ENCODE measurements around the gene ULK2. TPM values are rescaled to one million over a fixed set of nuclear protein-coding genes. Genes with fewer than 3 reads are reported as not detected.
"Not testable (repeated sequence)": the region's sequence is repeated elsewhere in the genome, so short reads cannot be mapped to it uniquely, and the experiment has no call there.

ULK2 gene
- polyA plus RNA-seq, 3 donors: 26.0 to 33.1 (median 32.5) TPM

DNA sequence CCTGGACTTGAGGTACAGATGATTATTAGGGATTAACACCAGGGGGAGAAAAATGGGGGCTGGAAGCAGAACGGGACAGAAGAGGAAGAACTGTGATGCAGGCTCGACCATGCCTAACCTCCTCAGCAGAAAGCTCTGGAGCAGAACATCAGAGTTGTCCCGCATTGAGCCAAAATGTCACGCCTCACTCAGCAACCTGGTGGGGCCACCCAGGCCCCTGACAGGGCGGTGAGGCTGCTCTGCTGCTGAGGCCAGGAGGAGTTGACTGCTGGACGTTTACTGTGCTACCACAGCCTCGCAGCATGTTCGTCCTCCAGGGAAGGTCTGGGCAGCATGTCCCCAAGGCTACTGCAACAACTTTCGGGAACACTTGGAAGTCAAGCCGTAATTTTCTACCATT is 6.5 kb upstream of the ULK2 start:
- no peak for DNase-seq

DNA sequence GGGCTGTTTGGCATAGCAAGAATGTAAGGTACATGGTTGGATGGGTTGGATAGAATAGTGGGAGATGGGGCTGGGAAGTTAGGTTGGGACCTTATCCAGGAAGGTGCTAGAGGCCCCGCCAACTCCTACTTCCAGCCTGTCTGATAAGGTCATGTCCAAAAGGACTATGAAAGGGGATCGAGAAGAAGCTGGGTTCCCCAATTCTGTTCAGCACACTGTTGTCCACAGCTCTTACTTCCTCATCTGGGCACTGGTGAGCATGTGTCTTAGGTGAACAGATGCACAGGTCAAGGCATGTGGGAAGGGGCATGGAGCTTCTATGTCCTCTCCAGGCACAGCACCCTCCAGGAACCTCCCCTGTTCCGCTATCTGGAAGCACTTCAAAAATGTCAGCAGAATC is 5.6 kb upstream of the ULK2 start:
- DNase-seq: no peak

DNA sequence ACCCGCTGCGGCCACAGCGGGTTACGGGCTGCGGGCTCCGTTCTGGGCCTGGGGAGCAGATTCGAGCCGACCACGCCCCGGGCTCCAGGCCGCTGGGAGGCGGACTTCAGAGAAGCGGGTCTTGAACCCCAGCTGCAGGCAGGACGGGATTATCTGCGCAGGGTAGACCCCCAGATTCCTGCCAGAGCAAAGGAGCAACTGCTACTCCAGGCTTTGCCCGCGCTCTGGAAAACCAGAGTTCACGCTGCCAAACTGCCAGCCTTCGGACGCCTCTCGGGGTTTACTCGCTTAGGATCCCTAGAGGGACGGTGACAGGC is 301 bp upstream of the ULK2 start:
- no peak for DNase-seq

DNA sequence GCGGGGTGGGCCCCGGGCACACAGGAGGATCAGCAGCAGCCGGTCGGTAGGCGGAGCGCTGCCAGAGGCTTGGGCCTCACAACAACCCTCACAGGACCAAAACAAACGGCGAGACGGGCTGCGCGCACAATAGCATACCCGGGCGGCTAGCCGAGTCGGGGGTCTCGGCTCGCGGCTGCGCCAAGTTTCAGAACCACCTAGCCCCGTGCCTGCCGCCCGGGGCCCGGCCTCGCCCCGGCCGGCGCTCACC is 732 bp downstream of the ULK2 start:
- DNase-seq: peak; percentile 69

DNA sequence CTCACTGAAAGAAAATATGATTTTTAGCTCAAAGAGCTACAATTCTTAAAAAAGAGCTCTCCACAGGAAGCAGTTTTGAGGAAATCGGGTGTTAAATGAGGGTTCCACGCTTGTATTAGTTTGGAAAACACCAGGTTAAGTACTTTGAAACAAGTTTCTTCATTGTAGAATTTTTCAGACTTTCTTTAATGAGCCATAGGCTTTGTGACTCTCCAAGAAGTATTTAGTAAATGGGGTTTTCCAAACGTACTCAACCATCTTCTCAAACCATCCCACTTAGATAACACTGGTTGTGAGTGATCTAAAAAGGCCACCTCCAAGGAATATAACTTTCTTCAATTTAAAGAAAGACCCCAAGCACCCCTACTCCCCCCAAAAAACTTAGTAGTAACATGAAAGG is 2.7 kb downstream of the ULK2 start:
- DNase-seq: no peak

DNA sequence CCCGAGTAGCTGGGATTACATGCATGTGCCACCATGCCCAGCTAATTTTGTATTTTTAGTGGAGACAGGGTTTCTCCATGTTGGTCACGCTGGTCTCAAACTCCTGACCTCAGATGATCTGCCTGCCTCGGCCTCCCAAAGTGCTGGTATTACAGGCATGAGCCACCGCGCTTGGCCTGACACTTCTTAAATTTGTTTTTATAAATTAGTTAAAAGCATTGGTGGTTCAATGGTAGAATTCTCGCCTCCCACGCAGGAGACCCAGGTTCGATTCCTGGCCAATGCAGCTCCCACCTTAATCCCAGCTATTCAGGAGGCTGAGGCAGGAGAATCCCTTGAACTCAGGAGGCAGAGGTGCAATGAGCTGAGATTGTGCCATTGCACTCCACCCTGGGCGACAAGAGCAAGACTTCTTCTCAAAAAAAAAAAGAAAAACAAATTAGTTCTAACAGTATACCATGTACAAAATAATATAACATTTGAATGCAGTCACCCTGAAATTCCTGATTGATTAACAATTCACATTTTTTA is 7.0 kb downstream of the ULK2 start:
- not testable (repeated sequence) for DNase-seq

DNA sequence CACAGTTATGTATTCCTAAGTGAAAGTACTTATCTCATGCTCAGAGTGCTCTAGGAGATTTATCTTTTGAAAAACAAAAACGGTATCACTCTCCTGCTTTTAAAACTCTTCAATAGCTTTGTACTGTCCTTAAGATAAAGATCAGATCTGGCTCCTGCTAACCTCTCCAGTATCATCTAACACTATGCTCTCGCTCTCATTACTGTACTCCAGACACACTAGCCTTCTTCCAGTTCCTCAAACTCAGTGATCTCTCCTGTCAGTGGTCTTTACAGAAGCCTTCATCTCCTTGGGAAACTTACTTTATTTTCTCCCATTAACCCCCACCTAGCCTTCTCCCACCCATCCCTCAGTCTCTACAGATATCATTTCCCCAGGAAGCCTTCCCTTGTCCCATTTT is 10.1 kb downstream of the ULK2 start:
- no peak for DNase-seq

DNA sequence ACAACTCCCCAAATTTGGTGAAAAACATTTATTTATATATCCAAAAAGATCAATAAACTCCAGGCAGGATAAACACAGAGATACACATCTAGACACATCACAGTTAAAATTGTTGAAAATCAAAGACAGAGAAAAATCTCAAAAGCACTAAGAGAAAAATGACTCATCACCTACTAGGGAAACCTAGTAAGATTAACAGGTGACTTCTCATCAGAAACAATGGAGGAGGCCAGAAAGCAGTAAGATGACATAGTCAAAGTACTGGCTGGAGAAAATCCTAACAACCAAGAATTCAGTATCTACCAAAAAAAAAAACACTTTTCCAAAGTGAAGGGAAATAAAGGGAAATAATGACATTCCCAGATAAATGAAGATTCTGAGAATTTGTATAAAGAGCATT is 33.8 kb downstream of the ULK2 start:
- no peak for DNase-seq

DNA sequence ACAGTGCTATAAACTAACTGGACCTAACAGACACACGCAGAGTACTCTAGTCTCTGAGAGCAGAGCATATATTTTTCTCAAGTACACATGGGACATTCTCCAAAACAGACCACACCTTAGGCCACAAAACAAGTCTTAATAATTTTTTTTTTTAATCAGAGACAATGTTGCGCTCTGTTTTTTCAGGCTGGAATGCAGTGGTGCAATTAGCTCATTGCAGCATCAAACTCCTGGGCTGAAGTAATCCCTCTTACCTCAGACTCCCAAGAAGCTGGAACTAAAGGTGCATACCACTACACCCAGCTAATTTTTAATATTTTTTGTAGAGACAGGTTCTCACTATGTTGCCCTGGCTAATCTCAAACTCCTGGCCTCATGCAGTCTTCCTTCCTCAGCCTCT is 37.7 kb downstream of the ULK2 start:
- DNase-seq: no peak

DNA sequence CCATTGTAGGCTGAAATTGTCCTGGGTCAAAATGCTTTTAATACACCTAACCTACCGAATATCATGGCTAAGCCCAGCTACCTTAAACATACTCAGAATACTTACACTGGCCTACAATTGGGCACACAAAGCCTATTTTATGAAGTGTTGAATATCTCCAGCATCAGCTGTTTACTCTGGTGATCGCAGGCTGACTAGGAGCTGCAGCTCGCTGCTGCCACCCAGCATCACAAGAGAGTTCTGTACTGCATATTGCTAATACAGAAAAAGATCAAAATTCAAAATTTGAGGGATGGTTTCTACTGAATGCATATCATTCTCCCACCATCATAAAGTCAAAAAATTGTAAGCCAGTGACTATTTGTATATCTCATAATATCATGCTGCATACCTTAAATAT is 55.3 kb downstream of the ULK2 start:
- DNase-seq: no peak

DNA sequence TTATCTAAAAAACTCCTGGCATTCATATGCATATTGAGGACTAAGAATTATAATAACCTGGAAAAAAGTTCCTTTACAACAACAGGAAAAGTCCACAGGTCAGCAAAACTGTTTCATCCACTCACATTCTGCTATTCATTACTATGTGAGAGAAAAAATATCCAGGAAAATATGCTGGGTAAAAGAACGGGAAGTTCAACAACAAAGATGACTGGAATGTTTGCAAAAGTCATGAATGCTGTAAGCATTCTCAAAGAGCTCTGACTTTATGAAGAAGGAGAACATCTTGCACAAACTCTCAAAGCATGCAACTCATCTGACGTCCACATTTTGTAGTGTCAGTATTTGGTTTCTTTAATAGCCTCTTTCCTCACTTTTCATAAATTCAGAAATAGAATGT is 62.7 kb downstream of the ULK2 start:
- peak; percentile 66 for DNase-seq

DNA sequence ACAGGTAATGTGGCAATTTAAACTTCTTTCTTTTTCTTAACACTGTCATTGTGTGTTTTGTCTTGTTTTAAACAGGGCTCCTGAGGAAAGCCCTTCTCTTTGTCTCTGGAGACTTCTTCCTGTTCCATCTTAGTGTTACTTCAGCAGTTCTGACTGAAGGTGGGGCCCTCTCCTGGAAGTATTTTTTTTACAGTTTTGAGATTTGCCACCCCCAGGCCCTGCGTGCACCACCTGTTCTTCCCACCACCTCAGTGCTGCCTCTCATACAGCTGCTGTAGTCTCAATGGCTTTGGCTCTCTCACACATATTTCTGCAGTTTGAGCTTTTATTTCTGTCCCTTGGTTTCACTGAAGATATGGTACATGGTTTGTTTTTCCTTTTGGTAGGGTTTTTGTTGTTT is 67.2 kb downstream of the ULK2 start:
- DNase-seq: no peak

DNA sequence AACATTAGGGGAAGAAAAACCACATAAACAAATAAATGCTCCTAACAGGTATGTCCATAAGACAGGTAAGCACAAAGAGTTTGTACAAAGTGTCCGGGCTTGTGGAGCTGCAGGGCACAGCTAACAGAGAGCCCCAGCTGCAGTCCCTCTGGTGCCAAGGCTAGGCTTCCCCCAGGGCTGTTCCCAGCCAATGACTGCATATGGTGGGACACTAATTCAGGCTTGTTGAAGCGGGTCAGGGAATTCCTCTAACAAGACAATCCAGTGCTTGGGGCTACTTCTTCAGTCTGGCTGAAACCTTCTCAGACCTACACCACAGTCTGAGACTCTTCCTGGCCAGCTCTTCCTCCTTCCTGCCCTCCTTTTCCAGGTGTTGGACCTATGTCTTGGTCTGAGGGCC is 67.9 kb downstream of the ULK2 start:
- no peak for DNase-seq

DNA sequence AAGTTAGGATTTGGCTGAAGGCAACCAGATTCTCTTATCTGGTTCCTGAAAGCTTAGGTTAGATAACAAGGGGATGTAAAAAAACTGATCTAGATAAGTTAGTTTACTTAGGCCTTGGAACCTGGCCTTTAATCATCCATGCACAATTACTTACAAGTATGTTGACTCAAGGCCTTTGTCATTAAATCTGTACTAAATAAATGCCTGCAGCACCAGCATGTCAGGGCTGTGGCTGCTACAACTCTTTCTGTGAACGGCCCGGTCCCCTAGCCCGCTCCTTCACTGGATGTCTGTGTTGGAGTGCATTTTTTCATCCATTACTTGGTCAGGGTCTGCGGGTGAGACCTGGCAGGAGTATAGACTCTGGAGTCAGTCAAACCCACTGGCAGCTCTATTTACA is 71.3 kb downstream of the ULK2 start:
- no peak for DNase-seq

DNA sequence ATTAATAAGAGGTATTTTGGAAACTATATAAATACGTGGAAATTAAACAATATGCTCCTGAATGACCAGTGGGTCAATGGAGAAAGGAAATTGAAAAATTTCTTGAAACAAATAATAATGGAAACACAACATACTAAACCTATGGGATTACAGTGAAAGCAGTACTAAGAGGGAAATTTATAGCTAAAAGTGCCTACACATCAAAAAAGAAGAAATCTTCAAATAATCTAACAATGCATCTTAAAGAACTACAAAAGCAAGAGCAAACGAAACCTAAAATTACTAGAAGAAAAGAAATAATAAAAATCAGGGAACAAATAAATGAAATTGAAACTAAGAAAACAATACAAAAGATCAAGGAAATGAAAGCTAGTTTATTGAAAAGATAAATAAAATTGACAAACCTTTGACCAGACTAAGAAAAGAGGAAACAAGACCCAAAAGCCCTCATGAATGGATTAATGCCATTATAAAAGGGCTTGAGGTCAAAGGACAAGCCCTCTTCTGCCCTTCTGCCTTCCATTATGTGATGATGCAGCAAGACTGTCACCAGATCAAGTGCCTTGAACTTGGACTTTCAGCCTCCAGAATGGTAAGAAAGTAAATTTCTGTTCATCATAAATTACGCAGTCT is 75.7 kb downstream of the ULK2 start:
- DNase-seq: no peak

DNA sequence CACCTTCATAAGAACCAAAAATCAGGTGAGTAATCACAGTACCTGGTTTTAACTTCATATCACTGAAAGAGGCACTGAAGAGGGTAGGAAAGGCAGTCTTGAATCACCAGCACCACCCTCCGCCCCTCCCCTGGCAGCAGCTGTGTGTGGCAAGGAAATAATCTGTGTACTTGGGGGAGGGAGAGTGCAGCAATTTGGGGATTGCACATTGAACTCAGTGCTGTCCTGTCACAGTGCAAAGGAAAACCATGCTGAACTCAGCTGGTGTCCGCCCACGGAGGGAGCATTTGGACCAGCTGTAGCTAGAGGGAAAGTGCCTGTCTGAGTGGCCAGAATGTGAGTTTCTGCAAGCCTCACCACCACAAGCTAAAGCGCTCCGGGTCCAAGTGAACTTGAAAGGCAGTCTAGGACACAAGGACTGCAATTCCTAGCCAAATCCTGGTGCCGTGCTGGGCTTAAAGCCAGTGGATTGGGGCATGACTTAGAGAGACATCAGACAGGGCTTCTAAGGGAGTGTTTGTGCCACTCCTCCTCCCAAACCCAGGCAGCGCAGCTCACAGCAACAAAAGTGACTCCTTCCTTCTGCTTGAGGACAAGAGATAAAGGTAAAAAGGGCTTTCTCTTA is 79.9 kb downstream of the ULK2 start:
- DNase-seq: no peak

DNA sequence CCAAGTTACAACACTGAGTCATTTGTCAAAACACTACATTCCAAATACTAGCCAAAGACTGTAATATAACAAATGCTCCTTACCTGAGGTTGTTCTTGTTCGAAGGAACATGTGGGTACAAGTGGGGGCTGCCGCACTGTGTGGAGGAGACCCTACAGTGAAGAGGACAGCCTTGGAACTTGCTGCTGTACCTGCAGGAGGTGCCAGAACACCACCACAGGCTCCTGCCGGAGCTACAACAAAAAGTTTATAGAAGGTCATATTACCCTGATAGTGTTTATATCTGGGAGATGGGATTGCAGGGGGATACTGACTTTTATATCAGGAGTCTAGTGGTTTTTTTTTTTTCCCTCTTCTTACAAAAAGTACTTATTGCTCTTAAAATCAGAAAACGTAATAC is 81.9 kb downstream of the ULK2 start:
- no peak for DNase-seq

DNA sequence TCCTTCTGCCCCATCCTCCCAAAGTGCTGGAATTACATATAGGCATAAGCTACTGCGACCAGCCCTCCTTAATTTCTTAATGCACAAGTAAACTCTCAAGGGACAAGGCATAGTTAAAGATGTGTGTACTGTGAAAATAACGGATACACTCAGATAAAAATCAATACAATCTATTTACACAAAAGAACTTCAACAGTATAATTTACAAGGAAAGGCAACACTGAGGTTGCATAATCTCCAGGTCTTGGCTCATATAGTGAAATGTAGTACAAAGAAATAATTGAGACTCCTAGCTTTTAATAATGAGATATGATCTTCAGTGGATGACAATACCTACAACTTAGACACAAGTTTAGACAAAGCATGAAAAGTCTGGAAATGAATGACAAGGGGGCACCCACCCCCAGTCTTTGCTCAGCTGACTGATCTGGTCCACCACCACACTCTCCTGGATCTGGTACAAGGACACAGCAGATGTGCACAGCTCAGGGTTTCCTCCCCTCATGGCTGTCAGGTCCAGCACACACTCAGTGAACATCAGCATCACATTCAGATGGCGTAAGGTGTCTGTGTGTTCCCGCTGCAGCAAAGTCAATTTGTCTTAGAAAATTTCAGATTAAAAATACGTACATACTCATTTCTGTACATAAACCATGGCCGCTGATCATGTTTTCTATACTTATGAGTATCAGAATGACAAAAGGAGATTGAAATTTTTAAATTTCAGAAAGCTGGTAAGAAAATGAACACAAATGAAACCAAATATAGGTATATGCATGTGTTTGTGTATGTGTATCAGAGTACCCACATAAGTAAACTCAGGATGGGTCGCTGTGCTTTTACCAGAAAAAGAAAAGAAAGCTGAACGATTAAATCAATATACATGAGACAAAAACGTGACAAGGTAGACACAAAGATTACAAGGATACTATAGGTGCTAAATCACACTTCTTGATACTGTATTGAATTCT is 86.0 kb downstream of the ULK2 start:
- DNase-seq: no peak

DNA sequence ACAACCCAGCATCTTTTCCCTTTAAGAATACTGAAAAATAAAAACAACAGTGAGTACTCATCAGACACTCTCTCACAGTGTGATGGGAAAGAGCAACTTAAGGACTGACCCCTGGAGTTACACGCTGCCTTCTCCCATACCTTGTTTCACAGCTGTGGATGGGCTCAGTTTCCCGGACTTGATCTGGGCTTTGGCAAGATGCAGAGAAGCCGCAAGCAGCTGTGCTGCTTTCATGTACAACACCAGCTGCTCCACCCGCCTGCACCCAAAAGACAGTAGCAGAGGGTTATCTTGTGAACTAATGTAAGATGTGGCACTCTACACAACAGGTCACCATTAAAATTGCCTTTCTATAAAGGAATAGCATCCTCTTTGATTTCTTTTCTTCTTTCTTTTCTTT is 86.9 kb downstream of the ULK2 start:
- no peak for DNase-seq

DNA sequence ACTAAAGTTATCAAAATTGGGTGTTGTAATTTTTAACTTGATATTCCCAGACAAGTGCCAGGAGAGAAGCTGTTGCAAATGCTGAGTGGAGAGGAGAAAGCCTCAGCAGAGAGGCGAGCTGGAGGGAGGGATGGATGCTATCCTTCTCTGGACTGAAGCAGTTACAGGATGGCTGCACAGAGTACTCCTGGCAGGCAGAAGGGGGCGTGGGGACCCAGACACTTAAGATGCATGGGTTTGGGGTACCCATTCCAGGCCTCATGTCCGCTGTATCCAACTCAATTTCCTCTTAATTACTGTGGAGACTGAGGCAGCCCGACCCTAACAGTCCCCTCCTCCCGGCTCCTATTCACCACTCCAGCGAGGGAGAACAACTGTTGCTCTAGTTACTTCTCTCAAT is 94.2 kb downstream of the ULK2 start:
- no peak for DNase-seq

DNA sequence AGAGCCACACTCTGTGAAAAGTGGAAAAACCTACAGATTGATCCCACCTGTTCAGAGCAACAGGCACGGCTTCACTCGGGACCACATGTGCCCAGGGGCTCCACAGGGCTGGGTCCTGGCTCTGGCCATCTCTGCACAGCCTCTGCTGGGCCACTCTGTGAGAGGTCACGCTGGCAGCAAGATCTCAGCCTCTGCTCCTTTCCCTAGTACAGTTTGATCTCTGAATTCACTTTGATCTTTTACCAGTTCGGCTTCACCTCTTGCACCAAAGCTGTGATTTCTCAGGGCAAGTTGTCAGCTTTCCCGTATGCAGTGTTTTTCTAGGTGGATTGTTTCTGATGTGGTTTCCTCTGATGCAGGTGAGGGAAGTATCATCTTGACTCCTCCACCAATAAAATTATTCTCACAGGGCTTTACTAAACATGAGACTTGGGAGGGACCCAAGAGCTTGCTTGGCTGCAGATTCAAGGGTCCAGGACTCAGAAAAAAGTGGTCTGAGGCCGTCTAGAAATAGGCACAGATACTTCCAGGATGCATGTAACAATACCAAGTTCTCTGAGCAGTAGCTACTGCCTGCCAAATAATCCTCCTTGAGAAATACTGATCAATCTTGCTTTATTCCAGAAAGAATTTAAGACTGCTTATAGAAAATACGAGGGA is 95.6 kb downstream of the ULK2 start:
- no peak for DNase-seq

DNA sequence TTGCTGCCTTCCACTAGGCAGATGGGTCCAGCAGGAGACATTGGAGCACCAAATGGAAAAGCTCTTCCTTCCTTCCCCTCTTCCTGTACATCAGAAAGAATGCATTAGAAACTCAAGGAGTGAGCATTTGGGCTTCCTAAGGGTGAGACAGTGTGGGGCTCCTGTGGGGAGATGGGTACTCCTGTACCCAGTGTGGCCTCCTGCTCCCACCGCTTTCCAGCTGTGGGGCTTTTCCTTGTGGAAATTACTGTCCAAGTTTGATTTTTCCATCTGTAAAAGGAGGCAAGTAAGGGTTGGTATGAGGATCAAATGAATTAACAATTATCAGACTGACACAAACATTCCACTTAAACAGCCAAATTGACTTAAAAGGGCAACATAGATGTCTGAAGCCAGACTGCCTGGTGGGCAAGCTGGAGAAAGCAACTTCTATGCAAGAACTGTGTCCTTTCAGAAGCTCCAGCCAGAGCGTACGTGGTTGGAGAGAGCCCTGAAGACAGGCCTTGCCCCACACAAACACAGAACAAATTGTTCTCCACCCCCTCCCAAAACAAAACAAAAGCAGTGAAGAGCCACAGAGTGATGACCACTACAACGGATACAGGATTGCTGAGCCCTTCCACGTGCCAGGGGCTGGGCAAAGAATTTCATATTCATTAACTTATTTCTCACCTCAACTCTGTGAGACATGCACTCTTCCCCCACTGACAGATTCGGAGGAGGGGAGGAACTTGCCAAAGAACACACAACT is 96.6 kb downstream of the ULK2 start:
- no peak for DNase-seq

All from renal pelvis (tissue), 4 donors.